Brain microvascular endothelial cell (primary cell): ENCODE data around the gene AGPAT2.

Source experiments
- DNase-seq: peaks from one replicate; pipeline ENCODE4 v3.0.0-alpha.2; 2020
- H3K27ac ChIP-seq: fragments of 250-450 bp; sonication (Bioruptor Pico); 2 replicates; pipeline ENCODE4 v1.5.1; 2020; ENCODE audit warnings: mild to moderate bottlenecking, moderate library complexity
- H3K27me3 ChIP-seq: fragments of 250-450 bp; sonication (Bioruptor Pico); replicated peaks from 2 replicates; pipeline ENCODE4 v1.5.1; 2020; ENCODE audit warnings: mild to moderate bottlenecking
- H3K36me3 ChIP-seq: fragments of 250-450 bp; sonication (Bioruptor Pico); replicated peaks from 2 replicates; pipeline ENCODE4 v1.5.1; 2020; ENCODE audit warnings: mild to moderate bottlenecking
- H3K4me3 ChIP-seq: 2 replicates; pipeline ENCODE4 v1.5.1; 2011; ENCODE audit warnings: low read depth, mild to moderate bottlenecking, control low read depth, low read length, moderate library complexity
- CTCF ChIP-seq: IDR thresholded peaks from 2 replicates; pipeline ENCODE4 v1.5.1; 2011; ENCODE audit warnings: low read depth, mild to moderate bottlenecking, moderate library complexity, low read length, control low read depth, inconsistent platforms; ENCODE audit errors: missing control alignments
- in situ Hi-C: cut with HindIII; loops from 2 replicates; pipeline ENCODE4 v1.10.0; 2017; ENCODE audit warnings: low sequenced_read_pairs, low pct_ligation_motif_present

The AGPAT2 gene

GRCh38 chr9:136696502-136696901, 9.2 kb upstream of the AGPAT2 start:
- DNase-seq: no peak
- peaks cover 7% of the 10 kb centered on the region for H3K27me3 ChIP-seq
- no peaks in the 10 kb centered on the region for H3K36me3 ChIP-seq
- in situ Hi-C loops: no loop called here
- no peak overlapping the region for H3K27ac ChIP-seq
- no peak overlapping the region for H3K4me3 ChIP-seq
- no peak for TF ChIP-seq CTCF

GRCh38 chr9:136695955-136696354, 8.7 kb upstream of the AGPAT2 start:
- DNase-seq: no peak
- Histone ChIP-seq H3K36me3 (no peaks in the 10 kb centered on the region), H3K27ac (no peak overlapping the region), H3K27me3 (peaks cover 2% of the 10 kb centered on the region), H3K4me3 (no peak overlapping the region)
- no peak for TF ChIP-seq CTCF
- in situ Hi-C loops: no loop called here

DNA sequence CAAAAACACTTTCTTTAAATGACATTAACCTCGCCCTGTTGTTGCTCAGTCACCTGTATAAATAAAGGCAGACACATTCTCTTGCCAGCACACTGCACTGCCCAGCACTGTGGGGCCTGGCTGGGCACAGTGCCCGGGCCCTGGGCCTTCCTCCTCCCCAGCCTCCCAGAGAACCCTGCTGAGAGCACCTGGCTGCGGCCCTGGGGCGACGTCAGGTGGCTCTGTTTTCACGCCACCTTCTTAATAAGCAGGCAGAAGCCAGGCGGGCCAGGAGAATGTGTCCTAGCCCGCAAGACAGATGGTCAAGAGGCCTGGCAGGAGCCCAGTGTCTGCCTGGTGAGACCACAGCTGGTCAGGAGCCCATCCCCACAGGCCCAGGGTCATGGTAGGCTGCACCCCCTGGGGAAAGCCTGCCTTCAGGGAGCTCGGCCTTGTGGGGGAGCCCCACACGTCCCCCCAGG, 8.2 kb upstream of the AGPAT2 start:
- Histone ChIP-seq H3K36me3 (no peaks in the 10 kb centered on the region), H3K4me3 (no peak overlapping the region), H3K27ac (no peak overlapping the region), H3K27me3 (peaks cover 2% of the 10 kb centered on the region)
- DNase-seq: no peak
- in situ Hi-C loops: no loop called here
- no peak for TF ChIP-seq CTCF

- Histone ChIP-seq H3K36me3 (no peaks in the 10 kb centered on the region), H3K27ac (no peak overlapping the region), H3K27me3 (peaks cover 2% of the 10 kb centered on the region), H3K4me3 (no peak overlapping the region)
- in situ Hi-C loops: no loop called here
- DNase-seq: no peak
- no peak for TF ChIP-seq CTCF
Measured at GRCh38 chr9:136694872-136695247, 7.6 kb upstream of the AGPAT2 start.

DNA sequence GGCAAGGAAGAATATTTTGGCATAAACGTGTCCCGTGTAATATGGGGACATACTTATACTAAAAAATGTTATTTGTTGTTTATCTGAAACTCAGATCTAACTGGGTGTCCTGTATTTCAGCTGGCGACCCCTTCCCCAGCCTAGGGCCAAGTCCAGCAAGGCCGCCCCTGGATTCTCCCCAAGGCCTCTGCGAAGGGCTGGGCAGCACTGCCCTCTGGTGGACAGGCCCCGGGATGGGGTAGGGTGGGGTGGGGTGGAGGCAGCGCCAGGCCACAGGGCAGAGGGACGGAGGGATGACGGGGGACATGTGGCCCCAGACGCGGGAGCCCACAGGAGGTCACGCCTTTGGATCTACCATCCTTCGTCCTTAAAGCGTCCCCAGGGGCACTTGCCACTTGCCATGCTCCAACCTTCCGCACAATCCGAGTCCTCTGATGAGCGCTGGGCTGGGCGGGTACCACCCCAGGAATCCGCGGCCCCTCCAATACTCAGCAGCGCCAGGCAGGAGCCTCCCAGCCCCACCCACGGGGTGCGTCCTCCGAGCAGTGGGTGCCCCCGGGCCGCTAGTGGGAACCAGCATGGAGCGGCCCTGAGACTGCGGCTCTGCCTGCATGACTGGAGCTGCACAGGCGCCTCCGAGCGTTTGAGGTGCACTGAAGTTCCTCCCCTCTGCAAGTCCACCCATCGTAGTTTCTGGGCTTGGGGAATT, 7.1 kb upstream of the AGPAT2 start:
- H3K4me3 ChIP-seq: no peak overlapping the region
- in situ Hi-C loops: no loop called here
- TF ChIP-seq CTCF: peak; percentile 86

DNA sequence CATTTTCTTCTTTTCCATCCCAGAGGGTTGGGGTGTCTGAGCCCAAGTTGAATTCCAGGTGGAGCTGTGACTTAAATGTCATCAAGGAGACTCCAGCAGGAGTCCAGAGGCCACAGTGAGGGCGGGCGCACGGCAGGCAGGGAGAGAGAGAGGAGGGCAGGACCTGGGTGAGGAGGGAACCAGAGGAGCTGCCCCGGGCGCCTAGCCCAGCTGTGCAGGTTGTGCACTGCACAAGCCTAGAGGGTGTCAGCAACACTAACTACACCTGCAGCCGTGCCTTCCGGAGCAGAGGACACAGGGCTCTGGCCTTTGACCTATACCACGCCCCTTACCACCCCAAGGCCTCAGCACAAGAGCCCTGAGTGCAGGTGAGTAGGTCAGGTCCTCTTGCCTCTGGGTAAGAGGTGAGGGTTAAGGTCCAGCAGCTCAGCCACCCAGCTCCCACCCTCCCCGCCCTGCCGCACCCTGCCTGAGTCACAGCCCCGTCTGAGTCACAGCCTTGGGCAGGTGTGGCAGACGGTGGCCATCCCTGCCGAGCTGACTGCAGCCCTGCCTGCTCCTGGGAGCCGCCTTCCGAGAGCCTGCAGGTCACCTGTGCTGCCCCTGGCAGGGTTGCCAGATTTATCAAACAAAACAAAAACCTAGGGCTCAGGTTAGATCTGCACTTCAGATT, 6.4 kb upstream of the AGPAT2 start:
- no peak for TF ChIP-seq CTCF
- Histone ChIP-seq H3K36me3 (no peaks in the 10 kb centered on the region), H3K27me3 (peaks cover 2% of the 10 kb centered on the region), H3K4me3 (no peak overlapping the region), H3K27ac (no peak overlapping the region)
- in situ Hi-C loops: no loop called here
- DNase-seq: no peak

More for the DNA sequence above, 7.1 kb upstream of the AGPAT2 start:
- Histone ChIP-seq H3K36me3 (no peaks in the 10 kb centered on the region), H3K27ac (no peak overlapping the region), H3K27me3 (peaks cover 2% of the 10 kb centered on the region)
- no peak for DNase-seq
